A673 (cell line): ENCODE data around the gene SINHCAF. TPM values are rescaled to one million over a fixed set of nuclear protein-coding genes. Genes with fewer than 3 reads are reported as not detected.

ENCODE experiments used
- BruUV-seq: library from RNA; stranded (reverse); fragments of 400-500 nt; replicated peaks from 2 replicates; lab custom pipeline; 2021; lab: Mats Ljungman, UMichigan
- CTCF ChIA-PET: fragments of 300-600 bp; sonication (Branson Sonifier 250); formaldehyde crosslinking; loops from one replicate; lab custom pipeline; 2022; ENCODE audit warnings: antibody characterized with exemption; lab: Charles Lee
- POLR2A ChIA-PET: fragments of 300-600 bp; sonication (Branson Sonifier 250); formaldehyde crosslinking; loops from one replicate; lab custom pipeline; 2022; ENCODE audit warnings: antibody characterized with exemption; ENCODE audit not compliant: low non-redundant PET; lab: Charles Lee
- DNase-seq: peaks from one replicate; pipeline ENCODE4 v3.0.0-alpha.2; 2015; ENCODE audit warnings: low spot score
- H3K27ac ChIP-seq: fragments of 200-600 bp; sonication (generic); 2 replicates; pipeline ENCODE4 v1.5.1; 2016; ENCODE audit warnings: mixed run types, low read depth, mild to moderate bottlenecking, mixed read lengths, antibody characterized with exemption, low read length; ENCODE audit not compliant: poor library complexity, severe bottlenecking
- H3K27me3 ChIP-seq: fragments of 200-600 bp; sonication (generic); replicated peaks from 2 replicates; pipeline ENCODE4 v1.6.1; 2017; ENCODE audit warnings: mixed run types, low read depth, mild to moderate bottlenecking, mixed read lengths, antibody characterized with exemption, low read length; ENCODE audit not compliant: insufficient read depth, poor library complexity
- H3K36me3 ChIP-seq: fragments of 200-600 bp; sonication (generic); 2 replicates; pipeline ENCODE4 v1.6.1; 2016; ENCODE audit warnings: mixed run types, mild to moderate bottlenecking, mixed read lengths, antibody characterized with exemption, low read length; ENCODE audit not compliant: insufficient read depth, poor library complexity, severe bottlenecking
- H3K4me1 ChIP-seq: fragments of 200-600 bp; sonication (generic); 2 replicates; pipeline ENCODE4 v1.6.1; 2017; ENCODE audit warnings: mixed run types, mild to moderate bottlenecking, mixed read lengths, antibody characterized with exemption, low read length; ENCODE audit not compliant: insufficient read depth, poor library complexity, severe bottlenecking
- H3K4me3 ChIP-seq: fragments of 200-600 bp; sonication (generic); 2 replicates; pipeline ENCODE4 v1.5.1; 2016; ENCODE audit warnings: low read depth, mixed run types, mild to moderate bottlenecking, mixed read lengths, low read length; ENCODE audit not compliant: poor library complexity, severe bottlenecking
- H3K9me3 ChIP-seq: fragments of 200-600 bp; sonication (generic); 2 replicates; pipeline ENCODE4 v1.6.1; 2016; ENCODE audit warnings: mixed run types, low read depth, mild to moderate bottlenecking, mixed read lengths, antibody characterized with exemption, low read length; ENCODE audit not compliant: poor library complexity, severe bottlenecking
- CTCF ChIP-seq: fragments of 300-800, 200-600 bp; sonication (generic); conservative IDR thresholded peaks from 2 replicates; pipeline ENCODE4 v1.5.1; 2017; ENCODE audit warnings: low read depth, mild to moderate bottlenecking, antibody characterized with exemption, low read length, moderate library complexity, mixed read lengths
- EZH2 ChIP-seq: fragments of 200-600 bp; sonication (generic); IDR thresholded peaks from 2 replicates; pipeline ENCODE4 v1.6.1; 2017; ENCODE audit warnings: borderline replicate concordance, low read depth, mild to moderate bottlenecking, mixed read lengths, antibody characterized with exemption, low read length; ENCODE audit not compliant: poor library complexity, severe bottlenecking
- intact Hi-C: fragments of 100-400 bp; cut with micrococcal nuclease; formaldehyde crosslinking; loops from one replicate; pipeline ENCODE4 v1.10.0; 2022; ENCODE audit not compliant: unreplicated experiment
- total RNA-seq: library from RNA; stranded (reverse); gene quantifications from 2 replicates; pipeline ENCODE4 v1.2.3, GENCODE V29; 2021

The SINHCAF gene
- total RNA-seq, 1 experiment from 2014 or later = 137 TPM

- H3K27ac ChIP-seq = no peak overlapping the region
- H3K9me3 ChIP-seq = no peaks in the 10 kb centered on the region
- intact Hi-C loops = no loop called here
- H3K4me3 ChIP-seq = no peak overlapping the region
- H3K36me3 ChIP-seq = peaks cover 8% of the 10 kb centered on the region
- TF ChIP-seq EZH2 (no peak), CTCF (no peak)
- BruUV-seq = no TSS peak
- no peaks in the 10 kb centered on the region for H3K27me3 ChIP-seq
- CTCF ChIA-PET = no interaction called here
- POLR2A ChIA-PET = no interaction called here
- DNase-seq = no peak
- H3K4me1 ChIP-seq = peaks cover 10% of the 10 kb centered on the region
Measured at GRCh38 chr12:31312431-31312830, 13.5 kb downstream of the SINHCAF start.

- H3K9me3 ChIP-seq = no peaks in the 10 kb centered on the region
- DNase-seq = no peak
- no peak for TF ChIP-seq CTCF
- TF ChIP-seq EZH2 = no peak
- no TSS peak for BruUV-seq
- H3K27ac ChIP-seq = no peak overlapping the region
- intact Hi-C loops = no loop called here
- no peaks in the 10 kb centered on the region for H3K27me3 ChIP-seq
- H3K4me1 ChIP-seq = peaks cover 3% of the 10 kb centered on the region
- no peak overlapping the region for H3K4me3 ChIP-seq
- POLR2A ChIA-PET = no interaction called here
- H3K36me3 ChIP-seq = peaks cover 8% of the 10 kb centered on the region
- CTCF ChIA-PET = no interaction called here
Measured at GRCh38 chr12:31311634-31312258, 14.2 kb downstream of the SINHCAF start.

- H3K27ac ChIP-seq = no peak overlapping the region
- H3K27me3 ChIP-seq = no peaks in the 10 kb centered on the region
- ChIA-PET CTCF (no interaction called here), POLR2A (no interaction called here)
- no peaks in the 10 kb centered on the region for H3K9me3 ChIP-seq
- no TSS peak for BruUV-seq
- H3K4me3 ChIP-seq = no peak overlapping the region
- DNase-seq = no peak
- TF ChIP-seq EZH2 (no peak), CTCF (no peak)
- intact Hi-C loops = no loop called here
- no peaks in the 10 kb centered on the region for H3K4me1 ChIP-seq
- H3K36me3 ChIP-seq = peaks cover 8% of the 10 kb centered on the region
Measured at GRCh38 chr12:31310488-31310887, 15.5 kb downstream of the SINHCAF start.
